PC-3 (cell line): ENCODE measurements around the gene SLC4A4. TPM values are rescaled to one million over a fixed set of nuclear protein-coding genes. Genes with fewer than 3 reads are reported as not detected.

ENCODE experiments used
- ATAC-seq: fragments of 200-7000 bp; cut with Tn5 transposase; 2 replicates; pipeline ENCODE4 v1.9.1; 2020; ENCODE audit warnings: mild to moderate bottlenecking, moderate library complexity
- BruUV-seq: library from RNA; stranded (reverse); fragments of 400-500 nt; replicated peaks from 2 replicates; lab custom pipeline; 2021; lab: Mats Ljungman, UMichigan
- CTCF ChIA-PET: fragments of 300-600 bp; sonication (Branson Sonifier 250); formaldehyde crosslinking; loops from one replicate; lab custom pipeline; 2022; ENCODE audit warnings: antibody characterized with exemption; lab: Charles Lee
- POLR2A ChIA-PET: fragments of 300-600 bp; sonication (Branson Sonifier 250); formaldehyde crosslinking; loops from one replicate; lab custom pipeline; 2022; ENCODE audit warnings: antibody characterized with exemption; ENCODE audit not compliant: unreplicated experiment; lab: Charles Lee
- DNase-seq: peaks from one replicate; pipeline ENCODE4 v3.0.0-alpha.2; 2015
- H2AFZ ChIP-seq: fragments of 300-600 bp; sonication (generic); 2 replicates; pipeline ENCODE4 v1.6.0; 2016; ENCODE audit warnings: antibody characterized with exemption, low read length
- H3F3A ChIP-seq: fragments of 300-600 bp; sonication (generic); one replicate; pipeline ENCODE4 v1.6.0; 2017; ENCODE audit warnings: antibody characterized with exemption, low read length, control low read depth, mild to moderate bottlenecking; ENCODE audit not compliant: unreplicated experiment
- H3K27ac ChIP-seq: fragments of 300-600 bp; sonication (generic); 2 replicates; pipeline ENCODE4 v1.5.1; 2016; ENCODE audit warnings: mild to moderate bottlenecking, low read length
- H3K27me3 ChIP-seq: fragments of 300-600 bp; sonication (generic); 2 replicates; pipeline ENCODE4 v1.6.1; 2016; ENCODE audit warnings: low read length, mixed read lengths
- H3K36me3 ChIP-seq: fragments of 300-600 bp; sonication (generic); 2 replicates; pipeline ENCODE4 v1.6.1; 2016; ENCODE audit warnings: low read depth, mixed run types, low read length, mixed read lengths
- H3K4me1 ChIP-seq: fragments of 300-600 bp; sonication (generic); 2 replicates; pipeline ENCODE4 v1.5.1; 2016; ENCODE audit warnings: low read length; ENCODE audit not compliant: insufficient read depth
- H3K4me2 ChIP-seq: fragments of 300-600 bp; sonication (generic); 2 replicates; pipeline ENCODE4 v1.6.0; 2016; ENCODE audit warnings: low read length
- H3K4me3 ChIP-seq: fragments of 300-600 bp; sonication (generic); 2 replicates; pipeline ENCODE4 v1.5.1; 2016; ENCODE audit warnings: mild to moderate bottlenecking, low read length, mixed read lengths
- H3K79me2 ChIP-seq: fragments of 300-600 bp; sonication (generic); 2 replicates; pipeline ENCODE4 v1.6.1; 2017; ENCODE audit warnings: low read length, mixed read lengths
- H3K9ac ChIP-seq: fragments of 300-600 bp; sonication (generic); 2 replicates; pipeline ENCODE4 v1.6.0; 2016; ENCODE audit warnings: mild to moderate bottlenecking, low read length
- H3K9me2 ChIP-seq: fragments of 300-600 bp; sonication (generic); replicated peaks from 2 replicates; pipeline ENCODE4 v1.6.1; 2016; ENCODE audit warnings: mixed run types, low read length, mixed read lengths
- H3K9me3 ChIP-seq: fragments of 300-600 bp; sonication (generic); 2 replicates; pipeline ENCODE4 v1.6.1; 2016; ENCODE audit warnings: low read length, mixed read lengths
- H4K20me1 ChIP-seq: fragments of 300-600 bp; sonication (generic); 2 replicates; pipeline ENCODE4 v1.6.1; 2016; ENCODE audit warnings: low read length, mixed read lengths
- EZH2 ChIP-seq: fragments of 300-600 bp; sonication (generic); IDR thresholded peaks from one replicate; pipeline ENCODE4 v1.6.1; 2017; ENCODE audit warnings: antibody characterized with exemption, mild to moderate bottlenecking, low read length; ENCODE audit not compliant: unreplicated experiment
- EZH2phosphoT487 ChIP-seq: fragments of 300-600 bp; sonication (generic); IDR thresholded peaks from 2 replicates; pipeline ENCODE4 v1.6.1; 2018; ENCODE audit warnings: mild to moderate bottlenecking, antibody characterized with exemption, low read length, borderline replicate concordance
- intact Hi-C: fragments of 100-400 bp; cut with micrococcal nuclease; formaldehyde crosslinking; loops from 2 replicates; pipeline ENCODE4 v1.9.0; 2023
- total RNA-seq: library from RNA; depleted of rRNA; stranded (reverse); fragments of >200 nt; gene quantifications from 2 replicates; pipeline ENCODE4 v1.2.3, GENCODE V29; 2014
- TF ChIP-seq, protein P1 (sequence below): fragments of 300-600 bp; sonication (generic); conservative IDR thresholded peaks from 2 replicates; pipeline ENCODE4 v1.5.1; 2017; ENCODE audit warnings: antibody characterized with exemption, low read depth, mild to moderate bottlenecking, low read length

Gene SLC4A4
- total RNA-seq, 1 experiment from 2014 or later = 0.47 TPM

DNA sequence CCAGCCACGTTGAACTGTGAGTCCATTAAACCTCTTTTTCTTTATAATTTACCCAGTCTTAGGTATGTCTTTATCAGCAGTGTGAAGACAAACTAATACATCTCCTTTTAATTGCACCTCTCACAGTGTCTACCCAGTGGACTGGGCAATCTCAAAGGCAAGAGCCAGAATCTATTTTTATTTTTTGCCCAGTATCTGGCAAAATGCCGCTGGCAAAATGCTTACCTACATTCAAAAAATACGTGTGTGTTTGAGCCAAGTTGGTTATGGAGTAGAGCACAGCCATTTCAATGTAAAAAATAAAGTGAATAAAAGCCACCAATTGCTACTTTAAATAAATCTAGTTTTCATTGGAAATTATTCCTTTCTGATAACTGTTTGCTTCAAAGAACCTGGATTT, 245.2 kb downstream of the SLC4A4 start:
- H3K27ac ChIP-seq = no peak overlapping the region
- no peaks in the 10 kb centered on the region for H3F3A ChIP-seq
- no peak overlapping the region for H2AFZ ChIP-seq
- ATAC-seq (no peak), DNase-seq (no peak)
- H3K4me2 ChIP-seq = no peak overlapping the region
- peaks cover 10% of the 10 kb centered on the region for H3K4me1 ChIP-seq
- H3K4me3 ChIP-seq = no peak overlapping the region
- ChIA-PET POLR2A (no interaction called here), CTCF (no interaction called here)
- H3K79me2 ChIP-seq = no peaks in the 10 kb centered on the region
- no TSS peak for BruUV-seq
- no peaks in the 10 kb centered on the region for H4K20me1 ChIP-seq
- intact Hi-C loops = no loop called here
- TF ChIP-seq EZH2 = no peak
- TF ChIP-seq, protein P1, sequence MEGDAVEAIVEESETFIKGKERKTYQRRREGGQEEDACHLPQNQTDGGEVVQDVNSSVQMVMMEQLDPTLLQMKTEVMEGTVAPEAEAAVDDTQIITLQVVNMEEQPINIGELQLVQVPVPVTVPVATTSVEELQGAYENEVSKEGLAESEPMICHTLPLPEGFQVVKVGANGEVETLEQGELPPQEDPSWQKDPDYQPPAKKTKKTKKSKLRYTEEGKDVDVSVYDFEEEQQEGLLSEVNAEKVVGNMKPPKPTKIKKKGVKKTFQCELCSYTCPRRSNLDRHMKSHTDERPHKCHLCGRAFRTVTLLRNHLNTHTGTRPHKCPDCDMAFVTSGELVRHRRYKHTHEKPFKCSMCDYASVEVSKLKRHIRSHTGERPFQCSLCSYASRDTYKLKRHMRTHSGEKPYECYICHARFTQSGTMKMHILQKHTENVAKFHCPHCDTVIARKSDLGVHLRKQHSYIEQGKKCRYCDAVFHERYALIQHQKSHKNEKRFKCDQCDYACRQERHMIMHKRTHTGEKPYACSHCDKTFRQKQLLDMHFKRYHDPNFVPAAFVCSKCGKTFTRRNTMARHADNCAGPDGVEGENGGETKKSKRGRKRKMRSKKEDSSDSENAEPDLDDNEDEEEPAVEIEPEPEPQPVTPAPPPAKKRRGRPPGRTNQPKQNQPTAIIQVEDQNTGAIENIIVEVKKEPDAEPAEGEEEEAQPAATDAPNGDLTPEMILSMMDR = no peak
- no peak for TF ChIP-seq EZH2phosphoT487
- H3K27me3 ChIP-seq = no peaks in the 10 kb centered on the region
- H3K36me3 ChIP-seq = no peaks in the 10 kb centered on the region
- H3K9ac ChIP-seq = no peak overlapping the region
- no peaks in the 10 kb centered on the region; the same call in 1 of the 2 replicates for H3K9me2 ChIP-seq
- H3K9me3 ChIP-seq = no peaks in the 10 kb centered on the region

DNA sequence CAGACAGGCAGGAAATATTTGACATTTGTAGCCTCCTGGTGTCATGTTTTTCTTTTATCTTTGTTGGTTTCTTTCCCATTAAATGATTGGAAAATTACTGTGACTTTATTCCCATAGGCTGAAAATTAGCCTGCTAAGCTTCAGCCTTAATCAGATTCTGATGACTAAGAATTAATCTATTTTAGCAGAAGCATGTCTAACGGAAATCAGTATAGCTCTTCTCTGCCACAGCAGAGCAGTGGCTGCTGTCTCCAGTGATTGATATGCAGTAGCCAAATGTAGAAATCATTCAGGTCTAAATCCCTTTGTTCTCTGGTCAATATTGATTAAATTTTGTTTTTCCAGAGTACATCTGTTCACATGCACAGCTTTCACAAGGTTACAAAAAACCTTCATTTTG, 245.8 kb downstream of the SLC4A4 start:
- no peak overlapping the region for H3K27ac ChIP-seq
- TF ChIP-seq, protein P1 = no peak
- TF ChIP-seq EZH2 (no peak), EZH2phosphoT487 (no peak)
- no peaks in the 10 kb centered on the region for H3K27me3 ChIP-seq
- BruUV-seq = no TSS peak
- H3K4me1 ChIP-seq = peaks cover 10% of the 10 kb centered on the region
- ChIA-PET POLR2A (no interaction called here), CTCF (no interaction called here)
- H3K9me3 ChIP-seq = no peaks in the 10 kb centered on the region
- no peak overlapping the region for H2AFZ ChIP-seq
- H3K79me2 ChIP-seq = no peaks in the 10 kb centered on the region
- no peaks in the 10 kb centered on the region for H3K36me3 ChIP-seq
- H4K20me1 ChIP-seq = no peaks in the 10 kb centered on the region
- H3K9me2 ChIP-seq = no peaks in the 10 kb centered on the region; the same call in 1 of the 2 replicates
- ATAC-seq = no peak
- H3K4me3 ChIP-seq = no peak overlapping the region
- intact Hi-C loops = no loop called here
- H3F3A ChIP-seq = no peaks in the 10 kb centered on the region
- H3K4me2 ChIP-seq = no peak overlapping the region
- no peak for DNase-seq
- no peak overlapping the region for H3K9ac ChIP-seq

DNA sequence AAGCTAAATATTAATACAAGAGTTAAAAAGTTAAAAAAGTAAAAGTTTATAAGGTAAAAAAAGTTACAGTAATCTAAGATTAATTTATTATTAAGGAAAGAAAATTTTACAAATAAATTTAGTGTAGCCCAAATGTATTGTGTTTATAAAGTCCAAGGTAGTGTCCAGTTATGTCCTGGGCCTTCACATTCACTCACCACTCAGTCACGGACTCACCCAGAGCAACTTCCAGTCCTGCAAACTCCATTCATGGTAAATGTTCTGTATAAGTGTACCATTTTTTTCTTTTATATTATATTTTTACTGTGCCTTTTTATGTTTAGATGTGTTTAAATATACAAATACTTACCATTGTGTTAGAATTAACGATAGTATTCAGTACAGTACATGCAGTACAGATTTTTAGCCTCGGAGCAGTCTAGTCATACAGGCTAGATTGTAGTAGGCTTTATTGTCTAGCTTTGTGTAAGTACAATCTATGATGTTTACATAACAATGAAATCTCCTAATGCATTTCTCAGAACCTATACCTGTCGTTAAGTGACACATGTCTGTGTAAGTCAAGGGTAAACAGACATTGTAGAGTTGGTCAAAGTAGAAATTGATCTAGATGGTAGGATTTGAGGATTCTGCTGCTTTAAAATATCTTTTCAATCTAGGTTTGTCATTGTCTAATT, 247.4 kb downstream of the SLC4A4 start:
- no TSS peak for BruUV-seq
- H2AFZ ChIP-seq = no peak overlapping the region
- TF ChIP-seq EZH2phosphoT487 (no peak), EZH2 (no peak)
- TF ChIP-seq, protein P1 = no peak

More for the DNA sequence above, 247.4 kb downstream of the SLC4A4 start:
- H3K27ac ChIP-seq = peak overlapping the region; percentile 22; the same call in 1 of the 2 replicates
- peaks cover 10% of the 10 kb centered on the region for H3K4me1 ChIP-seq
- intact Hi-C loops = no loop called here
- DNase-seq (peak; percentile 72), ATAC-seq (peak; percentile 96)
- no peak overlapping the region for H3K9ac ChIP-seq
- CTCF ChIA-PET = interaction anchor here (0.8 kb wide), 1 partner anchor 357 kb away, joined by 4 read pairs; no protein-coding TSS in a partner anchor
- H3K9me2 ChIP-seq = no peaks in the 10 kb centered on the region
- H3F3A ChIP-seq = no peaks in the 10 kb centered on the region
- H3K27me3 ChIP-seq = no peaks in the 10 kb centered on the region
- 0 out of 2 replicates have a peak overlapping the region, but pooled peaks have one; percentile 4 for H3K4me2 ChIP-seq
- no peaks in the 10 kb centered on the region for H3K9me3 ChIP-seq
- POLR2A ChIA-PET = no interaction called here
- H3K79me2 ChIP-seq = no peaks in the 10 kb centered on the region
- H3K4me3 ChIP-seq = no peak overlapping the region
- H4K20me1 ChIP-seq = no peaks in the 10 kb centered on the region
- no peaks in the 10 kb centered on the region for H3K36me3 ChIP-seq
